HepG2 (cell line): Measurements from ENCODE around the gene DNM1L.

Experiments used
- ATF3 ChIP-seq: sonication (generic); formaldehyde crosslinking; IDR thresholded peaks from 2 replicates; pipeline ENCODE4 v1.4.0; 2020; ENCODE audit warnings: missing genetic modification reagents
- CTCF ChIP-seq: sonication (generic); formaldehyde crosslinking; IDR thresholded peaks from 2 replicates; pipeline ENCODE4 v1.5.0; 2020; ENCODE audit warnings: mild to moderate bottlenecking, missing genetic modification reagents, moderate library complexity
- FIP1L1 ChIP-seq: fragments of 200-400 bp; formaldehyde crosslinking; IDR thresholded peaks from 2 replicates; pipeline ENCODE4 v1.6.1; 2018; ENCODE audit warnings: low read depth, mild to moderate bottlenecking, low read length, moderate library complexity, borderline replicate concordance; ENCODE audit not compliant: insufficient read depth
- MAZ ChIP-seq, 2 experiments: sonication (generic) in 1 of 2; formaldehyde crosslinking in 1 of 2; IDR thresholded peaks; 2 replicates each; pipeline versions ENCODE4 v1.5.0 to v1.6.1; 2012 to 2020; ENCODE audit warnings: low read depth in 2 of 2, mild to moderate bottlenecking in 2 of 2, borderline replicate concordance in 1 of 2, improper control_type of control experiment in 1 of 2, low read length in 1 of 2, missing genetic modification reagents in 1 of 2, moderate library complexity in 1 of 2
- SIN3A ChIP-seq: IDR thresholded peaks from 2 replicates; pipeline ENCODE4 v1.6.1; 2011; ENCODE audit warnings: low read depth, mild to moderate bottlenecking, control low read depth, low read length, borderline replicate concordance
- TAF1 ChIP-seq: sonication (generic); formaldehyde crosslinking; IDR thresholded peaks from 2 replicates; pipeline ENCODE4 v1.4.0; 2020; ENCODE audit warnings: missing genetic modification reagents
- ZFX ChIP-seq: sonication (generic); formaldehyde crosslinking; IDR thresholded peaks from 2 replicates; pipeline ENCODE4 v1.4.0; 2020; ENCODE audit warnings: mild to moderate bottlenecking, low read depth, missing genetic modification reagents, moderate library complexity
- ZNF274 ChIP-seq: sonication (generic); formaldehyde crosslinking; IDR thresholded peaks from 2 replicates; pipeline ENCODE4 v1.5.1; 2020; ENCODE audit warnings: mild to moderate bottlenecking, missing genetic modification reagents
- ZSCAN5A ChIP-seq: sonication (generic); formaldehyde crosslinking; IDR thresholded peaks from 2 replicates; pipeline ENCODE4 v1.8.0; 2022; ENCODE audit warnings: mild to moderate bottlenecking, missing genetic modification reagents, borderline replicate concordance
- TF ChIP-seq, protein P1 (sequence below): sonication (generic); formaldehyde crosslinking; IDR thresholded peaks from 2 replicates; pipeline ENCODE4 v1.8.1; 2023; ENCODE audit warnings: mild to moderate bottlenecking, missing genetic modification reagents
- TF ChIP-seq, protein P2 (sequence below): sonication (generic); formaldehyde crosslinking; IDR thresholded peaks from 2 replicates; pipeline ENCODE4 v1.8.0; 2022; ENCODE audit warnings: mild to moderate bottlenecking, missing genetic modification reagents, moderate library complexity

- TF ChIP-seq TAF1 (CRISPR knock-in tag) = no peak
- TF ChIP-seq ZSCAN5A = no peak
- TF ChIP-seq ZFX = no peak
- no peak for TF ChIP-seq CTCF (CRISPR knock-in tag)
- TF ChIP-seq, protein P1, sequence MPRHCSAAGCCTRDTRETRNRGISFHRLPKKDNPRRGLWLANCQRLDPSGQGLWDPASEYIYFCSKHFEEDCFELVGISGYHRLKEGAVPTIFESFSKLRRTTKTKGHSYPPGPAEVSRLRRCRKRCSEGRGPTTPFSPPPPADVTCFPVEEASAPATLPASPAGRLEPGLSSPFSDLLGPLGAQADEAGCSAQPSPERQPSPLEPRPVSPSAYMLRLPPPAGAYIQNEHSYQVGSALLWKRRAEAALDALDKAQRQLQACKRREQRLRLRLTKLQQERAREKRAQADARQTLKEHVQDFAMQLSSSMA = no peak
- no peak for TF ChIP-seq SIN3A
- TF ChIP-seq, protein P2, sequence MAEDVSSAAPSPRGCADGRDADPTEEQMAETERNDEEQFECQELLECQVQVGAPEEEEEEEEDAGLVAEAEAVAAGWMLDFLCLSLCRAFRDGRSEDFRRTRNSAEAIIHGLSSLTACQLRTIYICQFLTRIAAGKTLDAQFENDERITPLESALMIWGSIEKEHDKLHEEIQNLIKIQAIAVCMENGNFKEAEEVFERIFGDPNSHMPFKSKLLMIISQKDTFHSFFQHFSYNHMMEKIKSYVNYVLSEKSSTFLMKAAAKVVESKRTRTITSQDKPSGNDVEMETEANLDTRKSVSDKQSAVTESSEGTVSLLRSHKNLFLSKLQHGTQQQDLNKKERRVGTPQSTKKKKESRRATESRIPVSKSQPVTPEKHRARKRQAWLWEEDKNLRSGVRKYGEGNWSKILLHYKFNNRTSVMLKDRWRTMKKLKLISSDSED (CRISPR knock-in tag) = no peak
- TF ChIP-seq ZNF274 (CRISPR knock-in tag) = no peak
- no peak for TF ChIP-seq MAZ (IDR thresholded peaks at IDR 0.05; ENCODE audit: borderline replicate concordance, low read depth, low read length)
- TF ChIP-seq MAZ (CRISPR knock-in tag; IDR thresholded peaks at IDR 0.05; ENCODE audit: low read depth) = no peak
- TF ChIP-seq FIP1L1 = no peak
- TF ChIP-seq ATF3 (CRISPR knock-in tag) = no peak
Measured at GRCh38 chr12:32662665-32663064, 16.4 kb upstream of the DNM1L start.
